ENCODE measurements around the gene ITGA8.
"Not testable (repeated sequence)": the region's sequence is repeated elsewhere in the genome, so short reads cannot be mapped to it uniquely, and the experiment has no call there.

The ITGA8 gene

GRCh38 chr10:15534928-15535538 lies 184.7 kb downstream of the ITGA8 start:
- not testable (repeated sequence) for H3K9ac ChIP-seq (ENCODE audit: low read depth, low read length); H3K27me3 ChIP-seq (ENCODE audit: control insufficient read depth, insufficient read depth, low read length); H3K9me3 ChIP-seq (ENCODE audit: control insufficient read depth, insufficient read depth, low read length); H3K27ac ChIP-seq (ENCODE audit: low read depth, low read length); H3K36me3 ChIP-seq (ENCODE audit: control insufficient read depth, insufficient read depth, low read length); H3K4me3 ChIP-seq (ENCODE audit: low read depth, low read length); H3K4me1 ChIP-seq (ENCODE audit: control insufficient read depth, insufficient read depth, low read length)

GRCh38 chr10:15531927-15532722 lies 187.6 kb downstream of the ITGA8 start:
- H3K4me3 ChIP-seq (ENCODE audit: low read depth, low read length) = no peak overlapping the region
- no peak overlapping the region for H3K9ac ChIP-seq (ENCODE audit: low read depth, low read length)

GRCh38 chr10:15528859-15529239 lies 190.9 kb downstream of the ITGA8 start:
- Histone ChIP-seq H3K4me3 (ENCODE audit: low read depth, low read length) (no peak overlapping the region), H3K36me3 (ENCODE audit: control insufficient read depth, insufficient read depth, low read length) (no peaks in the 10 kb centered on the region), H3K27ac (ENCODE audit: low read depth, low read length) (no peak overlapping the region), H3K9me3 (ENCODE audit: control insufficient read depth, insufficient read depth, low read length) (no peaks in the 10 kb centered on the region), H3K4me1 (ENCODE audit: control insufficient read depth, insufficient read depth, low read length) (no peaks in the 10 kb centered on the region), H3K9ac (ENCODE audit: low read depth, low read length) (no peak overlapping the region), H3K27me3 (ENCODE audit: control insufficient read depth, insufficient read depth, low read length) (no peaks in the 10 kb centered on the region)

More at GRCh38 chr10:15531927-15532722, 187.6 kb downstream of the ITGA8 start:
- H3K36me3 ChIP-seq (ENCODE audit: control insufficient read depth, insufficient read depth, low read length) = no peaks in the 10 kb centered on the region
- H3K9me3 ChIP-seq (ENCODE audit: control insufficient read depth, insufficient read depth, low read length) = no peaks in the 10 kb centered on the region
- no peaks in the 10 kb centered on the region for H3K27me3 ChIP-seq (ENCODE audit: control insufficient read depth, insufficient read depth, low read length)
- H3K27ac ChIP-seq (ENCODE audit: low read depth, low read length) = no peak overlapping the region
- H3K4me1 ChIP-seq (ENCODE audit: control insufficient read depth, insufficient read depth, low read length) = no peaks in the 10 kb centered on the region

- no peak overlapping the region for H3K9ac ChIP-seq (ENCODE audit: low read depth, low read length)
- H3K27ac ChIP-seq (ENCODE audit: low read depth, low read length) = no peak overlapping the region
- no peaks in the 10 kb centered on the region for H3K36me3 ChIP-seq (ENCODE audit: control insufficient read depth, insufficient read depth, low read length)
- no peaks in the 10 kb centered on the region for H3K4me1 ChIP-seq (ENCODE audit: control insufficient read depth, insufficient read depth, low read length)
- H3K27me3 ChIP-seq (ENCODE audit: control insufficient read depth, insufficient read depth, low read length) = no peaks in the 10 kb centered on the region
- H3K4me3 ChIP-seq (ENCODE audit: low read depth, low read length) = no peak overlapping the region
- no peaks in the 10 kb centered on the region for H3K9me3 ChIP-seq (ENCODE audit: control insufficient read depth, insufficient read depth, low read length)
Observed at GRCh38 chr10:15526754-15527153, 193.0 kb downstream of the ITGA8 start.

GRCh38 chr10:15521328-15521903 lies 198.3 kb downstream of the ITGA8 start:
- Histone ChIP-seq H3K27ac (ENCODE audit: low read depth, low read length) (no peak overlapping the region), H3K9me3 (ENCODE audit: control insufficient read depth, insufficient read depth, low read length) (no peaks in the 10 kb centered on the region), H3K9ac (ENCODE audit: low read depth, low read length) (no peak overlapping the region), H3K4me3 (ENCODE audit: low read depth, low read length) (no peak overlapping the region), H3K27me3 (ENCODE audit: control insufficient read depth, insufficient read depth, low read length) (no peaks in the 10 kb centered on the region), H3K4me1 (ENCODE audit: control insufficient read depth, insufficient read depth, low read length) (no peaks in the 10 kb centered on the region), H3K36me3 (ENCODE audit: control insufficient read depth, insufficient read depth, low read length) (no peaks in the 10 kb centered on the region)

- H3K9me3 ChIP-seq (ENCODE audit: control insufficient read depth, insufficient read depth, low read length) = no peaks in the 10 kb centered on the region
- no peak overlapping the region for H3K27ac ChIP-seq (ENCODE audit: low read depth, low read length)
- no peak overlapping the region for H3K4me3 ChIP-seq (ENCODE audit: low read depth, low read length)
- no peak overlapping the region for H3K9ac ChIP-seq (ENCODE audit: low read depth, low read length)
- no peaks in the 10 kb centered on the region for H3K36me3 ChIP-seq (ENCODE audit: control insufficient read depth, insufficient read depth, low read length)
- no peaks in the 10 kb centered on the region for H3K27me3 ChIP-seq (ENCODE audit: control insufficient read depth, insufficient read depth, low read length)
- no peaks in the 10 kb centered on the region for H3K4me1 ChIP-seq (ENCODE audit: control insufficient read depth, insufficient read depth, low read length)
Observed at GRCh38 chr10:15518250-15518649, 201.5 kb downstream of the ITGA8 start.

GRCh38 chr10:15516256-15517085 lies 203.3 kb downstream of the ITGA8 start:
- no peaks in the 10 kb centered on the region for H3K9me3 ChIP-seq (ENCODE audit: control insufficient read depth, insufficient read depth, low read length)
- H3K4me3 ChIP-seq (ENCODE audit: low read depth, low read length) = no peak overlapping the region
- H3K27me3 ChIP-seq (ENCODE audit: control insufficient read depth, insufficient read depth, low read length) = no peaks in the 10 kb centered on the region
- H3K9ac ChIP-seq (ENCODE audit: low read depth, low read length) = no peak overlapping the region
- no peak overlapping the region for H3K27ac ChIP-seq (ENCODE audit: low read depth, low read length)
- H3K4me1 ChIP-seq (ENCODE audit: control insufficient read depth, insufficient read depth, low read length) = no peaks in the 10 kb centered on the region
- H3K36me3 ChIP-seq (ENCODE audit: control insufficient read depth, insufficient read depth, low read length) = no peaks in the 10 kb centered on the region

GRCh38 chr10:15515202-15515601 lies 204.5 kb downstream of the ITGA8 start:
- Histone ChIP-seq H3K4me3 (ENCODE audit: low read depth, low read length) (no peak overlapping the region), H3K27me3 (ENCODE audit: control insufficient read depth, insufficient read depth, low read length) (no peaks in the 10 kb centered on the region), H3K27ac (ENCODE audit: low read depth, low read length) (no peak overlapping the region), H3K4me1 (ENCODE audit: control insufficient read depth, insufficient read depth, low read length) (no peaks in the 10 kb centered on the region), H3K9ac (ENCODE audit: low read depth, low read length) (no peak overlapping the region), H3K9me3 (ENCODE audit: control insufficient read depth, insufficient read depth, low read length) (no peaks in the 10 kb centered on the region), H3K36me3 (ENCODE audit: control insufficient read depth, insufficient read depth, low read length) (no peaks in the 10 kb centered on the region)

- no peaks in the 10 kb centered on the region for H3K36me3 ChIP-seq (ENCODE audit: control insufficient read depth, insufficient read depth, low read length)
- H3K27me3 ChIP-seq (ENCODE audit: control insufficient read depth, insufficient read depth, low read length) = no peaks in the 10 kb centered on the region
- H3K9me3 ChIP-seq (ENCODE audit: control insufficient read depth, insufficient read depth, low read length) = no peaks in the 10 kb centered on the region; the same call in 1 of the 2 replicates
- no peak overlapping the region for H3K9ac ChIP-seq (ENCODE audit: low read depth, low read length)
- no peak overlapping the region for H3K4me3 ChIP-seq (ENCODE audit: low read depth, low read length)
- no peaks in the 10 kb centered on the region for H3K4me1 ChIP-seq (ENCODE audit: control insufficient read depth, insufficient read depth, low read length)
- H3K27ac ChIP-seq (ENCODE audit: low read depth, low read length) = no peak overlapping the region
Observed at GRCh38 chr10:15510963-15511362, 208.8 kb downstream of the ITGA8 start.

GRCh38 chr10:15505329-15505728 lies 214.4 kb downstream of the ITGA8 start:
- H3K27me3 ChIP-seq (ENCODE audit: control insufficient read depth, insufficient read depth, low read length) = 0 out of 2 replicates have a peak, but pooled peaks cover 2% of the 10 kb centered on the region
- no peak overlapping the region for H3K27ac ChIP-seq (ENCODE audit: low read depth, low read length)
- no peaks in the 10 kb centered on the region for H3K4me1 ChIP-seq (ENCODE audit: control insufficient read depth, insufficient read depth, low read length)
- H3K36me3 ChIP-seq (ENCODE audit: control insufficient read depth, insufficient read depth, low read length) = no peaks in the 10 kb centered on the region
- H3K4me3 ChIP-seq (ENCODE audit: low read depth, low read length) = no peak overlapping the region
- no peaks in the 10 kb centered on the region; the same call in 1 of the 2 replicates for H3K9me3 ChIP-seq (ENCODE audit: control insufficient read depth, insufficient read depth, low read length)
- H3K9ac ChIP-seq (ENCODE audit: low read depth, low read length) = no peak overlapping the region
